Heart right ventricle (tissue), 16 donors: ENCODE data around the gene BICDL1. TPM values are rescaled to one million over a fixed set of nuclear protein-coding genes. Genes with fewer than 3 reads are reported as not detected.

Experiments
- ATAC-seq, 8 donors: fragments of 200-7000 bp; cut with Tn5 transposase; one replicate each; pipeline ENCODE4 v1.9.1; 2020; ENCODE audit warnings: mild to moderate bottlenecking in 8 of 8, moderate library complexity in 8 of 8, moderate number of reproducible peaks in 1 of 8
- DNase-seq, 2 donors: peaks; one replicate each; pipeline ENCODE4 v3.0.0-alpha.2; 2020
- H3K27ac ChIP-seq, 10 donors: fragments of 200-600 bp; sonication (generic) in 2 of 10; one replicate each; pipeline versions ENCODE4 v1.5.0 to v1.8.0; 2020 to 2022; ENCODE audit warnings: mild to moderate bottlenecking in 3 of 10
- H3K27me3 ChIP-seq, 7 donors: fragments of 200-600 bp; one replicate each; pipeline ENCODE4 v1.8.0; 2021 to 2022; ENCODE audit warnings: mild to moderate bottlenecking in 2 of 7
- H3K36me3 ChIP-seq, 9 donors: fragments of 200-600 bp; sonication (generic) in 1 of 9; one replicate each; pipeline versions ENCODE4 v1.5.0 to v1.8.0; 2020 to 2022; ENCODE audit warnings: mild to moderate bottlenecking in 2 of 9
- H3K4me1 ChIP-seq, 9 donors: fragments of 200-600 bp; sonication (generic) in 1 of 9; one replicate each; pipeline versions ENCODE4 v1.5.0 to v1.8.0; 2020 to 2022; ENCODE audit warnings: mild to moderate bottlenecking in 4 of 9
- H3K4me3 ChIP-seq, 10 donors: fragments of 200-600 bp; sonication (generic) in 2 of 10; one replicate each; pipeline versions ENCODE4 v1.5.0 to v1.8.0; 2020 to 2022; ENCODE audit warnings: mild to moderate bottlenecking in 7 of 10, moderate library complexity in 2 of 10
- H3K9me3 ChIP-seq, 11 donors: fragments of 200-600 bp in 10 of 11; sonication (generic) in 2 of 11; one replicate each; pipeline versions ENCODE4 v1.5.0 to v1.8.0; 2013 to 2022; ENCODE audit warnings: mild to moderate bottlenecking in 2 of 11, control low read depth in 1 of 11, moderate library complexity in 1 of 11
- WGBS, 2 donors: extraction: QIAGEN DNeasy Blood & Tissue Kit; methylation state at CpG; one replicate each; pipeline ENCODE4 v1.1.7; 2013; ENCODE audit warnings: inconsistent platforms in 1 of 2; 5-methylcytosine and 5-hydroxymethylcytosine counted together
- intact Hi-C, 10 donors: fragments of 100-400 bp; cut with DNase I; formaldehyde crosslinking; loops; one replicate each; pipeline versions ENCODE4 v1.11.1 to v1.14.2; 2022
- polyA plus RNA-seq, 2 donors: library from polyadenylated mRNA; stranded (reverse); fragments of 200-250 nt; gene quantifications; one replicate each; pipeline ENCODE4 v1.2.3, GENCODE V29; 2013
- total RNA-seq, 10 donors: library from RNA; stranded (reverse); fragmentation: NEBNext Ultra II Directional in 3 of 10; extraction: Animal tissue kit (Norgen Biotek cat#: 25700) in 3 of 10; gene quantifications; one replicate each; pipeline versions ENCODE4 v1.2.1 to v1.2.4, GENCODE V29; 2021 to 2023
- TF ChIP-seq, protein P1 (sequence below), 9 donors: fragments of 200-600 bp; sonication (generic) in 2 of 9; IDR thresholded peaks; one replicate each; pipeline versions ENCODE4 v1.5.0 to v1.8.0; 2021 to 2022; ENCODE audit warnings: antibody characterized with exemption in 9 of 9, mild to moderate bottlenecking in 5 of 9, moderate library complexity in 1 of 9
- donor health status: Arrhythmogenic right ventricular cardiomyopathy.
- donor health status: ischemic (EF 13 %, LVEDD 7.1; RV severe dilation, severe dysfunction).
- donor health status: healthy with polysubstance abuse.
- donor health status: DM: no; HTN: yes; CAD: no.
- donor health status: DM: no; HTN: no; CAD: no.
- donor health status: ischemic (EF 25% LVEDD 6.9; RV normal size, moderate dysfunction).
- donor health status: ischemic (EF 25% LVEDD 5.7; RV mildly dilated, moderate dysfunction).
- donor health status: healthy.
- donor health status: DM: yes; HTN: yes; CAD: no.
- donor health status: Ischemic cardiomyopathy.
- donor health status: ischemic (EF 35%, LVEDD 5.7; RV mildly dilated, moderate dysfunction).
- donor health status: nonischemic (EF 11% LVEDD 7.7; RV severe dilation, severe dysfunction).
- donor health status: DM: yes; HTN: yes; CAD: no.
- donor health status: PGD.
- donor health status: ischemic (EF 29% LVEDD 5.4; RV normal size, mild dysfunction).
- donor health status: nonischemic (EF 23%, LVEDD 6.1; RV moderate dilation, normal function).

The BICDL1 gene
- total and polyA plus RNA-seq, 12 donors, result 0.10 to 1.5 (median 0.34) TPM; not detected in 2

DNA sequence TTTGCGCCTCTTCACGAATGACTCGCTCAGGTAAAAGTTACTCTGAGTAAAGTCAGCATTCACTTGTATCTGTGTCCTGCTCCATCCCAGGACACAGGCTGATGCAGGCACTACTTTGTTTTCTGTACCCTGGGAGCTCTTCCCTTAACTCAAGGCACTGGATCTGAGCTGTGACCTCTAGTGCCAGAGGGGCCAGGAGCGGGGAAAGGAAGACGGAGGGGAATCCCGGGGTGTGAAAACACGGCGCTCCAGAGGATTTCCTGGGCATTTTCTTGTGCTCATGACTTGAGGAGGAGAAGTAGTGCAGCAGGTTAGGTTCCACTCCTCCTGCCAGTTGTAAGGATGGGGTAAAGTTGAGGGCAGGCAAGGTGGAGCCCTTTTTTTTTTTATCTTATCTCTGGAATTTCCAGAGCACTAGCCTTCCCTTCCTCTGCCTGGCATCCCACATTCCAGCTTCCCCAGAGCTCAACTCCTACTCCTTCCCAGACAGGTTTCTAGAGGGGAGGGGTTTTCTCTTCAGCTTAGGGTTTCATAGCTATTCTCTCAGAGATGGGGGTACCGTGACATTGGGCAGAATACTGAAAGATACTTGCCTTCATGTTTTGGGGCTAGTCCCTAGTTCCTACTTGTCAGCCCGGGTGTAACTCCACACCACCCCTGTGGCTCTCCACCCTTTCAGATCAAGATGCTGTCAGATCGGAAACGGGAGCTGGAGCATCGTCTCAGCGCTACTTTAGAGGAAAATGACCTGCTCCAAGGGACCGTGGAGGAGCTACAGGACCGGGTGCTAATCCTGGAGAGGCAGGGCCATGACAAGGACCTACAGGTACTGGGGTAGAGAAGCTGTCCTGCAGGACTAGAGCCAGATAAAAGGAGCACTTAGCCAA is 75.3 kb downstream of the BICDL1 start:
- intact Hi-C loops, result no loop called here
- Histone ChIP-seq H3K36me3 (no peaks in the 10 kb centered on the region), H3K4me1 (peaks cover 0 to 27% (median 4%) of the 10 kb centered on the region in 9 donors), H3K27ac (no peak overlapping the region), H3K4me3 (no peak overlapping the region), H3K9me3 (no peaks in the 10 kb centered on the region), H3K27me3 (peaks cover 0 to 33% (median 16%) of the 10 kb centered on the region in 7 donors)
- DNase-seq (no peak), ATAC-seq (no peak)
- TF ChIP-seq, protein P1, sequence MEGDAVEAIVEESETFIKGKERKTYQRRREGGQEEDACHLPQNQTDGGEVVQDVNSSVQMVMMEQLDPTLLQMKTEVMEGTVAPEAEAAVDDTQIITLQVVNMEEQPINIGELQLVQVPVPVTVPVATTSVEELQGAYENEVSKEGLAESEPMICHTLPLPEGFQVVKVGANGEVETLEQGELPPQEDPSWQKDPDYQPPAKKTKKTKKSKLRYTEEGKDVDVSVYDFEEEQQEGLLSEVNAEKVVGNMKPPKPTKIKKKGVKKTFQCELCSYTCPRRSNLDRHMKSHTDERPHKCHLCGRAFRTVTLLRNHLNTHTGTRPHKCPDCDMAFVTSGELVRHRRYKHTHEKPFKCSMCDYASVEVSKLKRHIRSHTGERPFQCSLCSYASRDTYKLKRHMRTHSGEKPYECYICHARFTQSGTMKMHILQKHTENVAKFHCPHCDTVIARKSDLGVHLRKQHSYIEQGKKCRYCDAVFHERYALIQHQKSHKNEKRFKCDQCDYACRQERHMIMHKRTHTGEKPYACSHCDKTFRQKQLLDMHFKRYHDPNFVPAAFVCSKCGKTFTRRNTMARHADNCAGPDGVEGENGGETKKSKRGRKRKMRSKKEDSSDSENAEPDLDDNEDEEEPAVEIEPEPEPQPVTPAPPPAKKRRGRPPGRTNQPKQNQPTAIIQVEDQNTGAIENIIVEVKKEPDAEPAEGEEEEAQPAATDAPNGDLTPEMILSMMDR (IDR thresholded peaks at IDR 0.05), result no peak
- 37 to 43% methylated on average over 16 of the region's 16 CpGs for WGBS, 2 donors

DNA sequence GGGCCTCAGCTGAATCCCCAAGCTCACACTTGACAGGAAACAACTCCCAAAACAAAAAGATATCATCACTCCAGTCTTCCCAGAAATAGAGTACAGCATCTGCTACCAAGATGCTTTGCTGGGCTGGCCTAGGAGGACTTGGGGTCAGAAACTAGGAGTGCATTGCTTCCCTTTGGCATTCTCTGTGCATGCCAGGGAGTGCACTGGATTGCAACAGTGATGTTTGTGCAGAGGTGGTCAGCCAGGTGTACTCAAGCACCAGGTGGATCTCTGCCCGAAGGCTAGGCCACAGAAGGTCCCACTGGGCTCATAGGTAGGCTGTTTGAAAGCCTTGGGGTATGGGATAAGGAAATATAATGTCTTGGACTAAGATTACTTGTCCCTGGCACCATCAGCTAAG is 76.4 kb downstream of the BICDL1 start:
- H3K36me3 ChIP-seq, result no peaks in the 10 kb centered on the region
- peaks cover 0 to 27% (median 4%) of the 10 kb centered on the region in 9 donors for H3K4me1 ChIP-seq
- no peak overlapping the region for H3K4me3 ChIP-seq
- peak overlapping the region in 1 of 10 donors; percentile 25 for H3K27ac ChIP-seq
- TF ChIP-seq, protein P1 (IDR thresholded peaks at IDR 0.05), result no peak
- 77 to 82% methylated on average over 1 of the region's 1 CpG for WGBS, 2 donors
- peak in 2 of 8 donors; percentile 35 to 46 for ATAC-seq
- intact Hi-C loops, result no loop called here
- no peak for DNase-seq
- no peaks in the 10 kb centered on the region for H3K9me3 ChIP-seq
- peaks cover 0 to 25% (median 10%) of the 10 kb centered on the region in 7 donors for H3K27me3 ChIP-seq

DNA sequence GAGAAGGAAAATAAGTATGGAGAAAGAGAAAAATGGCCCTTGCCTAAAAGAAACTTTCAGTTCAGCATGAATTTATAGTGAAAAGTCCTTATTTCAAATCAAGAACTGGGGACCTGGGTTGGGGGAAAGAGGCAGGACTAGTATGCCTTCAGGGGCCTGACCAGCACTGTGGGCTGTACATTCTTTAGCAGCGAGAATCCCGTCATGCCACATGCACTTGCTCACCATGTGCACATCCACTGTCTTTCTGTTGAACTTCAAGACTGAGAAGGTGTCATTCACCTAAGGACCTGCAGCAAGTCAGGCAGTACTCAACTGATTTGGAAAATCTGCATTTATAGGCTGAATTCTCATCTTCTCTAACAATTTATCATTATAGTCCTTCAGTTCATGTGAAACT is 77.3 kb downstream of the BICDL1 start:
- Histone ChIP-seq H3K27ac (no peak overlapping the region), H3K36me3 (no peaks in the 10 kb centered on the region), H3K9me3 (no peaks in the 10 kb centered on the region), H3K4me1 (peaks cover 0 to 27% (median 4%) of the 10 kb centered on the region in 9 donors), H3K4me3 (no peak overlapping the region), H3K27me3 (peaks cover 0 to 18% (median 6%) of the 10 kb centered on the region in 7 donors)
- ATAC-seq, result no peak
- DNase-seq, result no peak
- 95 to 98% methylated on average over 2 of the region's 2 CpGs for WGBS, 2 donors
- intact Hi-C loops, result no loop called here
- TF ChIP-seq, protein P1 (IDR thresholded peaks at IDR 0.05), result no peak

DNA sequence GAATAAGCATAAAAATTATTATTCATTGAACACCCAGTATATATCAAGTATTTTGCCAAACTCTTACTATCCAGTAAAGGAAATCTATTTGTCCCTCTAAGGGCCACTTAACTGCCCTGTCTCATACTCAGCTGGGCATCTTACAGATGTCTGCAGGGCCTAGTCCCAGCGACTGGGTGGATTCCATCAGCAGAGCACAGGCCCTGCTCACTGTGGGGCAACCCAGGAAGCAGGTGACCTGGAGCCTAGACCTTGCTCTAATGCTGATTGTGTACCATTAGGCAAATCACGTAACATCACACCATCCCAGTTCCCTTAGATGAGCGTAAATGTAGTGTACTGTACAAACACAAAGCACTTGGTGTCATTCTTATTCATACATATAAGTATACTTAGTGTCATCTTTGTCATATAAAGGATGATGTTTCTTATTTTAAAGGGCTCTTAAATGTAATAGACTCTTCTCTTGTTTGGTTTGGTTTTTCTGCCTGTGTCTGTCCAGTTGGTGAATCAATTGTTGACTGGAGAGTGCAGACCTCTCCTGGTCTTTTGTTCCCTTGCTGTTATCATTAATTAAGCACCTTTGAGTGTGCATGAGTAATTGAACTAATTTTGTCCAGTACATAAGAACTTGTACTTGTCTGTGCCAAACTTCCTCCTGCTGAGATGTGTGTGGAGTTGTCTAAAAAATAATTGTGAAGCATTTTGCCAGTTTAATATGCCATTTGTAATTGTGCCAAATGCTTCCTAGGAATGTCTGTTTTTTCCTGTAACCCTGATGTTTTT is 78.2 kb downstream of the BICDL1 start:
- peak in 5 of 8 donors; percentile 56 to 73 (median 70) for ATAC-seq
- intact Hi-C loops, result no loop called here
- peaks cover 0 to 27% (median 4%) of the 10 kb centered on the region in 9 donors for H3K4me1 ChIP-seq
- no peak for DNase-seq
- no peaks in the 10 kb centered on the region for H3K36me3 ChIP-seq
- TF ChIP-seq, protein P1 (IDR thresholded peaks at IDR 0.05), result no peak
- H3K4me3 ChIP-seq, result no peak overlapping the region
- peaks cover 0 to 14% (median 2%) of the 10 kb centered on the region in 7 donors for H3K27me3 ChIP-seq
- H3K27ac ChIP-seq, result no peak overlapping the region
- 84 to 88% methylated on average over 3 of the region's 3 CpGs for whole genome bisulfite sequencing, 2 donors
- H3K9me3 ChIP-seq, result no peaks in the 10 kb centered on the region
